Gastrocnemius medialis (tissue), 4 donors: Measurements from ENCODE around the gene OSBPL10.

Source experiments
- CTCF ChIP-seq, 5 experiments: fragments of 450-650 bp in 3 of 5; fragments of 200-600 bp in 2 of 5; sonication (generic) in 2 of 5; IDR thresholded peaks in 4 of 5; conservative IDR thresholded peaks in 1 of 5; 1 replicate in 4 of 5; 2 replicates in 1 of 5; pipeline ENCODE4 v1.5.1; 2016 to 2019; ENCODE audit warnings: antibody characterized with exemption in 5 of 5, mild to moderate bottlenecking in 3 of 5, moderate library complexity in 3 of 5
- POLR2A ChIP-seq, 2 donors: fragments of 450-650 bp; IDR thresholded peaks; one replicate each; pipeline ENCODE4 v1.6.1; 2017; ENCODE audit warnings: antibody characterized with exemption in 2 of 2, mild to moderate bottlenecking in 2 of 2, moderate library complexity in 2 of 2

- TF ChIP-seq CTCF (IDR thresholded peaks at IDR 0.05 in 4 of 5, conservative IDR thresholded peaks at IDR 0.05 in 1 of 5) (no peak), POLR2A (IDR thresholded peaks at IDR 0.05) (no peak)
Observed at GRCh38 chr3:31836131-31837075, 144.7 kb downstream of the OSBPL10 start.
